HEK293T (cell line): ENCODE data around the gene KRTAP9-4.

Experiments
- ARNT ChIP-seq: fragments of 450-650 bp; IDR thresholded peaks from 2 replicates; pipeline ENCODE4 v1.6.1; 2017; ENCODE audit warnings: mild to moderate bottlenecking
- BHLHE40 ChIP-seq: fragments of 450-650 bp; IDR thresholded peaks from 2 replicates; pipeline ENCODE4 v1.6.1; 2016; ENCODE audit warnings: mild to moderate bottlenecking, moderate library complexity, borderline replicate concordance
- ELF4 ChIP-seq: fragments of 450-650 bp; IDR thresholded peaks from 2 replicates; pipeline ENCODE4 v1.6.1; 2017; ENCODE audit warnings: antibody characterized with exemption
- FOXA1 ChIP-seq: fragments of 450-650 bp; IDR thresholded peaks from 2 replicates; pipeline ENCODE4 v1.6.1; 2016; ENCODE audit warnings: mild to moderate bottlenecking
- FOXK2 ChIP-seq: fragments of 450-650 bp; IDR thresholded peaks from 2 replicates; pipeline ENCODE4 v1.6.1; 2016; ENCODE audit warnings: mild to moderate bottlenecking
- FOXM1 ChIP-seq: fragments of 450-650 bp; IDR thresholded peaks from 2 replicates; pipeline ENCODE4 v1.6.1; 2017; ENCODE audit warnings: mild to moderate bottlenecking, borderline replicate concordance
- HDGF ChIP-seq: fragments of 450-650 bp; IDR thresholded peaks from 2 replicates; pipeline ENCODE4 v1.6.1; 2017; ENCODE audit warnings: antibody characterized with exemption, borderline replicate concordance
- L3MBTL2 ChIP-seq: fragments of 450-650 bp; conservative IDR thresholded peaks from 2 replicates; pipeline ENCODE4 v1.6.1; 2016; ENCODE audit warnings: mild to moderate bottlenecking
- LEF1 ChIP-seq: fragments of 450-650 bp; IDR thresholded peaks from 2 replicates; pipeline ENCODE4 v1.6.1; 2017; ENCODE audit warnings: mild to moderate bottlenecking, borderline replicate concordance
- NFRKB ChIP-seq: fragments of 450-650 bp; IDR thresholded peaks from 2 replicates; pipeline ENCODE4 v1.6.1; 2016; ENCODE audit warnings: mild to moderate bottlenecking, moderate library complexity
- PKNOX1 ChIP-seq: fragments of 450-650 bp; IDR thresholded peaks from 2 replicates; pipeline ENCODE4 v1.6.1; 2016
- SP1 ChIP-seq: fragments of 450-650 bp; IDR thresholded peaks from 2 replicates; pipeline ENCODE4 v1.6.1; 2017
- SUZ12 ChIP-seq: fragments of 450-650 bp; IDR thresholded peaks from 2 replicates; pipeline ENCODE4 v1.6.1; 2016; ENCODE audit warnings: mild to moderate bottlenecking
- TARDBP ChIP-seq: fragments of 450-650 bp; IDR thresholded peaks from 2 replicates; pipeline ENCODE4 v1.6.1; 2016

GRCh38 chr17:41230094-41230493, 19.4 kb upstream of the KRTAP9-4 start:
- no peak for TF ChIP-seq BHLHE40
- no peak for TF ChIP-seq LEF1
- no peak for TF ChIP-seq ARNT
- TF ChIP-seq NFRKB = no peak
- TF ChIP-seq PKNOX1 = no peak
- no peak for TF ChIP-seq TARDBP
- no peak for TF ChIP-seq HDGF
- no peak for TF ChIP-seq FOXM1
- no peak for TF ChIP-seq SP1
- TF ChIP-seq FOXA1 = no peak
- no peak for TF ChIP-seq L3MBTL2
- no peak for TF ChIP-seq FOXK2
- TF ChIP-seq ELF4 = no peak
- no peak for TF ChIP-seq SUZ12
